Parathyroid adenoma (tissue), 2 donors: Measurements from ENCODE around the gene COPS9.

Experiments
- H2AFZ ChIP-seq: fragments of 300-600 bp; sonication (generic); one replicate; pipeline ENCODE4 v1.7.0; 2017; ENCODE audit warnings: antibody characterized with exemption, mild to moderate bottlenecking
- H3K27ac ChIP-seq: fragments of 300-600 bp; sonication (generic); one replicate; pipeline ENCODE4 v1.7.0; 2017
- H3K27me3 ChIP-seq: fragments of 300-600 bp; sonication (generic); one replicate; pipeline ENCODE4 v1.7.0; 2017; ENCODE audit warnings: low read length; ENCODE audit not compliant: control insufficient read depth, insufficient read depth
- H3K36me3 ChIP-seq: fragments of 300-600 bp; sonication (generic); one replicate; pipeline ENCODE4 v1.7.0; 2017; ENCODE audit warnings: low read length; ENCODE audit not compliant: control insufficient read depth, insufficient read depth
- H3K4me1 ChIP-seq: fragments of 300-600 bp; sonication (generic); one replicate; pipeline ENCODE4 v1.7.0; 2017; ENCODE audit warnings: control low read depth
- H3K4me2 ChIP-seq: fragments of 300-600 bp; sonication (generic); one replicate; pipeline ENCODE4 v1.7.0; 2017; ENCODE audit warnings: low read length
- H3K4me3 ChIP-seq: fragments of 300-600 bp; sonication (generic); one replicate; pipeline ENCODE4 v1.7.0; 2017; ENCODE audit warnings: low read depth, low read length
- H3K79me2 ChIP-seq: fragments of 300-600 bp; sonication (generic); one replicate; pipeline ENCODE4 v1.7.0; 2017; ENCODE audit warnings: control low read depth
- H3K9ac ChIP-seq: fragments of 300-600 bp; sonication (generic); one replicate; pipeline ENCODE4 v1.7.0; 2017; ENCODE audit warnings: mild to moderate bottlenecking
- H3K9me3 ChIP-seq: fragments of 300-600 bp; sonication (generic); one replicate; pipeline ENCODE4 v1.7.0; 2017; ENCODE audit warnings: low read length; ENCODE audit not compliant: control insufficient read depth
- CTCF ChIP-seq: fragments of 300-600 bp; sonication (generic); IDR thresholded peaks from one replicate; pipeline ENCODE4 v1.7.0; 2017; ENCODE audit warnings: antibody characterized with exemption, mild to moderate bottlenecking
- donor health status: primary hyperparathyroidism.

COPS9 gene

GRCh38 chr2:240163844-240164574, 27.9 kb upstream of the COPS9 start:
- H3K9ac ChIP-seq = no peak overlapping the region
- no peaks in the 10 kb centered on the region for H3K79me2 ChIP-seq
- H3K27ac ChIP-seq = no peak overlapping the region
- no peaks in the 10 kb centered on the region for H3K9me3 ChIP-seq
- no peaks in the 10 kb centered on the region for H3K27me3 ChIP-seq
- no peaks in the 10 kb centered on the region for H3K36me3 ChIP-seq
- no peak overlapping the region for H3K4me3 ChIP-seq
- no peak overlapping the region for H3K4me2 ChIP-seq
- no peak for TF ChIP-seq CTCF
- no peak overlapping the region for H2AFZ ChIP-seq
- no peaks in the 10 kb centered on the region for H3K4me1 ChIP-seq

GRCh38 chr2:240162939-240163714, 27.0 kb upstream of the COPS9 start:
- H3K9me3 ChIP-seq = no peaks in the 10 kb centered on the region
- H3K27me3 ChIP-seq = no peaks in the 10 kb centered on the region
- no peaks in the 10 kb centered on the region for H3K4me1 ChIP-seq
- no peak overlapping the region for H3K9ac ChIP-seq
- H3K4me3 ChIP-seq = no peak overlapping the region
- no peaks in the 10 kb centered on the region for H3K79me2 ChIP-seq
- TF ChIP-seq CTCF = no peak
- H2AFZ ChIP-seq = no peak overlapping the region
- no peak overlapping the region for H3K27ac ChIP-seq
- H3K4me2 ChIP-seq = no peak overlapping the region
- H3K36me3 ChIP-seq = no peaks in the 10 kb centered on the region

- no peak overlapping the region for H3K27ac ChIP-seq
- H3K4me1 ChIP-seq = no peaks in the 10 kb centered on the region
- H3K4me2 ChIP-seq = no peak overlapping the region
- H3K4me3 ChIP-seq = no peak overlapping the region
- H3K9ac ChIP-seq = no peak overlapping the region
- H3K79me2 ChIP-seq = no peaks in the 10 kb centered on the region
- H3K36me3 ChIP-seq = no peaks in the 10 kb centered on the region
- TF ChIP-seq CTCF = no peak
- no peaks in the 10 kb centered on the region for H3K9me3 ChIP-seq
- no peaks in the 10 kb centered on the region for H3K27me3 ChIP-seq
- H2AFZ ChIP-seq = no peak overlapping the region
These were observed 26.4 kb upstream of the COPS9 start for GRCh38 chr2:240162531-240162930.

- Histone ChIP-seq H3K79me2 (no peaks in the 10 kb centered on the region), H3K27me3 (no peaks in the 10 kb centered on the region), H2AFZ (no peak overlapping the region), H3K9ac (no peak overlapping the region), H3K9me3 (no peaks in the 10 kb centered on the region), H3K27ac (no peak overlapping the region), H3K36me3 (no peaks in the 10 kb centered on the region), H3K4me1 (no peaks in the 10 kb centered on the region), H3K4me3 (no peak overlapping the region), H3K4me2 (no peak overlapping the region)
- TF ChIP-seq CTCF = no peak
These were observed 25.9 kb upstream of the COPS9 start for GRCh38 chr2:240162032-240162431.
